Naive B cell (primary cell): Measurements from ENCODE around the gene MAP2K5. TPM values are rescaled to one million over a fixed set of nuclear protein-coding genes. Genes with fewer than 3 reads are reported as not detected.

Source experiments
- ATAC-seq, 2 donors: fragments of 150-1000 bp; cut with Tn5 transposase; 2 replicates each; pipeline ENCODE4 v1.10.0; 2021; ENCODE audit warnings: low read depth in 2 of 2, mild to moderate bottlenecking in 2 of 2, moderate library complexity in 2 of 2
- DNase-seq: peaks from one replicate; pipeline ENCODE4 v3.0.0; 2022
- H3K27ac Mint-ChIP-seq, 6 donors: one replicate each; pipeline ENCODE4 v1.8.0; 2020 to 2022; ENCODE audit warnings: mild to moderate bottlenecking in 6 of 6, mixed read lengths in 6 of 6, moderate library complexity in 5 of 6, inconsistent platforms in 2 of 6
- H3K27me3 Mint-ChIP-seq, 3 donors: one replicate each; pipeline ENCODE4 v1.8.0; 2021 to 2022; ENCODE audit warnings: mixed read lengths in 3 of 3, mild to moderate bottlenecking in 1 of 3
- H3K36me3 Mint-ChIP-seq, 2 donors: one replicate each; pipeline ENCODE4 v1.8.0; 2020 to 2022; ENCODE audit warnings: mixed read lengths in 2 of 2, inconsistent platforms in 1 of 2, mild to moderate bottlenecking in 1 of 2
- H3K4me1 Mint-ChIP-seq, 3 donors: one replicate each; pipeline ENCODE4 v1.8.0; 2020 to 2022; ENCODE audit warnings: mixed read lengths in 3 of 3, inconsistent platforms in 1 of 3, mild to moderate bottlenecking in 1 of 3, moderate library complexity in 1 of 3
- H3K4me3 Mint-ChIP-seq, 8 donors: one replicate each; pipeline ENCODE4 v1.8.0; 2020 to 2022; ENCODE audit warnings: mild to moderate bottlenecking in 8 of 8, mixed read lengths in 8 of 8, moderate library complexity in 8 of 8, inconsistent platforms in 2 of 8
- H3K9me3 Mint-ChIP-seq, 7 donors: one replicate each; pipeline ENCODE4 v1.8.0; 2020 to 2022; ENCODE audit warnings: mixed read lengths in 7 of 7, mild to moderate bottlenecking in 5 of 7, inconsistent platforms in 2 of 7, moderate library complexity in 1 of 7
- polyA plus RNA-seq, 6 donors: library from polyadenylated mRNA; unstranded; fragments of 300-500 nt; fragmentation: Illumina TruSeq; gene quantifications; one replicate each; pipeline ENCODE4 v1.2.3, GENCODE V29; 2021; ENCODE audit warnings: low read depth in 6 of 6

Gene MAP2K5
- polyA plus RNA-seq, 6 donors from 2014 or later: 11.4 to 23.1 (median 14.7) TPM

GRCh38 chr15:67843571-67844387 is 301.3 kb downstream of the MAP2K5 start:
- ATAC-seq: no peak
- Mint-ChIP-seq H3K4me1 (peaks cover 15 to 25% (median 20%) of the 10 kb centered on the region in 3 donors), H3K27me3 (peaks cover 4 to 8% (median 7%) of the 10 kb centered on the region in 3 donors), H3K36me3 (no peaks in the 10 kb centered on the region), H3K4me3 (peak overlapping the region in 1 of 8 donors; percentile 53), H3K9me3 (peaks cover 0 to 3% (median 0%) of the 10 kb centered on the region in 7 donors), H3K27ac (peak overlapping the region in 1 of 6 donors; percentile 35)
- DNase-seq: no peak

- H3K36me3 Mint-ChIP-seq: no peaks in the 10 kb centered on the region
- ATAC-seq (no peak), DNase-seq (no peak)
- H3K27me3 Mint-ChIP-seq: peaks cover 5 to 10% (median 8%) of the 10 kb centered on the region in 3 donors
- H3K4me3 Mint-ChIP-seq: no peak overlapping the region
- peaks cover 10 to 13% (median 12%) of the 10 kb centered on the region in 3 donors for H3K4me1 Mint-ChIP-seq
- H3K9me3 Mint-ChIP-seq: peaks cover 0 to 3% (median 0%) of the 10 kb centered on the region in 7 donors
- no peak overlapping the region for H3K27ac Mint-ChIP-seq
These were observed 303.5 kb downstream of the MAP2K5 start for GRCh38 chr15:67845974-67846373.

GRCh38 chr15:67849538-67849937 is 307.0 kb downstream of the MAP2K5 start:
- H3K36me3 Mint-ChIP-seq: no peaks in the 10 kb centered on the region
- H3K27ac Mint-ChIP-seq: no peak overlapping the region
- ATAC-seq (no peak), DNase-seq (no peak)
- H3K4me1 Mint-ChIP-seq: peaks cover 7 to 20% (median 10%) of the 10 kb centered on the region in 3 donors
- no peak overlapping the region for H3K4me3 Mint-ChIP-seq
- peaks cover 5 to 10% (median 7%) of the 10 kb centered on the region in 3 donors for H3K27me3 Mint-ChIP-seq
- peaks cover 0 to 6% (median 2%) of the 10 kb centered on the region in 7 donors for H3K9me3 Mint-ChIP-seq

- no peaks in the 10 kb centered on the region for H3K36me3 Mint-ChIP-seq
- peak overlapping the region in 1 of 6 donors; percentile 72 for H3K27ac Mint-ChIP-seq
- ATAC-seq: no peak
- H3K27me3 Mint-ChIP-seq: peaks cover 5 to 10% (median 7%) of the 10 kb centered on the region in 3 donors
- peaks cover 7 to 20% (median 10%) of the 10 kb centered on the region in 3 donors for H3K4me1 Mint-ChIP-seq
- peaks cover 0 to 6% (median 2%) of the 10 kb centered on the region in 7 donors for H3K9me3 Mint-ChIP-seq
- H3K4me3 Mint-ChIP-seq: no peak overlapping the region
- no peak for DNase-seq
These were observed 307.8 kb downstream of the MAP2K5 start for GRCh38 chr15:67850336-67850735.

GRCh38 chr15:67850994-67851571 is 308.6 kb downstream of the MAP2K5 start:
- Mint-ChIP-seq H3K9me3 (peaks cover 0 to 6% (median 2%) of the 10 kb centered on the region in 7 donors), H3K36me3 (no peaks in the 10 kb centered on the region), H3K27ac (peak overlapping the region in 1 of 6 donors; percentile 60), H3K4me3 (peak overlapping the region in 1 of 8 donors; percentile 29), H3K4me1 (peaks cover 7 to 20% (median 10%) of the 10 kb centered on the region in 3 donors), H3K27me3 (peaks cover 5 to 10% (median 7%) of the 10 kb centered on the region in 3 donors)
- DNase-seq: no peak
- ATAC-seq: peak in 1 of 2 donors; percentile 28

- DNase-seq: no peak
- peaks cover 0 to 6% (median 2%) of the 10 kb centered on the region in 7 donors for H3K9me3 Mint-ChIP-seq
- no peak overlapping the region for H3K27ac Mint-ChIP-seq
- no peak overlapping the region for H3K4me3 Mint-ChIP-seq
- ATAC-seq: no peak
- peaks cover 5 to 10% (median 7%) of the 10 kb centered on the region in 3 donors for H3K27me3 Mint-ChIP-seq
- no peaks in the 10 kb centered on the region for H3K36me3 Mint-ChIP-seq
- peaks cover 7 to 20% (median 10%) of the 10 kb centered on the region in 3 donors for H3K4me1 Mint-ChIP-seq
These were observed 309.9 kb downstream of the MAP2K5 start for GRCh38 chr15:67852418-67852817.

- Mint-ChIP-seq H3K9me3 (peaks cover 0 to 6% (median 2%) of the 10 kb centered on the region in 7 donors), H3K36me3 (no peaks in the 10 kb centered on the region), H3K4me1 (peaks cover 7 to 20% (median 10%) of the 10 kb centered on the region in 3 donors), H3K27me3 (peaks cover 5 to 7% (median 5%) of the 10 kb centered on the region in 3 donors), H3K27ac (no peak overlapping the region), H3K4me3 (no peak overlapping the region)
- DNase-seq (no peak), ATAC-seq (peak; percentile 30 to 49)
These were observed 311.0 kb downstream of the MAP2K5 start for GRCh38 chr15:67853454-67853853.

GRCh38 chr15:67854358-67854757 is 311.9 kb downstream of the MAP2K5 start:
- no peak overlapping the region for H3K27ac Mint-ChIP-seq
- H3K27me3 Mint-ChIP-seq: peaks cover 5 to 7% (median 5%) of the 10 kb centered on the region in 3 donors
- peaks cover 7 to 20% (median 10%) of the 10 kb centered on the region in 3 donors for H3K4me1 Mint-ChIP-seq
- ATAC-seq: no peak
- H3K4me3 Mint-ChIP-seq: no peak overlapping the region
- H3K9me3 Mint-ChIP-seq: peaks cover 0 to 6% (median 0%) of the 10 kb centered on the region in 7 donors
- no peaks in the 10 kb centered on the region for H3K36me3 Mint-ChIP-seq
- no peak for DNase-seq

GRCh38 chr15:67855842-67856241 is 313.3 kb downstream of the MAP2K5 start:
- Mint-ChIP-seq H3K27ac (peak overlapping the region in 1 of 6 donors; percentile 75), H3K9me3 (peaks cover 0 to 4% (median 0%) of the 10 kb centered on the region in 7 donors), H3K4me3 (no peak overlapping the region), H3K36me3 (no peaks in the 10 kb centered on the region), H3K27me3 (peaks cover 0 to 7% (median 0%) of the 10 kb centered on the region in 3 donors), H3K4me1 (peaks cover under 1 to 14% (median 6%) of the 10 kb centered on the region in 3 donors)
- DNase-seq (no peak), ATAC-seq (no peak)

Other genes with a start within 250 kb of the MAP2K5 start
- gene C15orf61, start 21.6 kb upstream of the MAP2K5 start, polyA plus RNA-seq: 1 to 10 TPM; 3.5 to 8.9 (median 6.0) TPM